ENCODE measurements around the gene UBE2F.
"Not testable (repeated sequence)": the region's sequence is repeated elsewhere in the genome, so short reads cannot be mapped to it uniquely, and the experiment has no call there.

Gene UBE2F

DNA sequence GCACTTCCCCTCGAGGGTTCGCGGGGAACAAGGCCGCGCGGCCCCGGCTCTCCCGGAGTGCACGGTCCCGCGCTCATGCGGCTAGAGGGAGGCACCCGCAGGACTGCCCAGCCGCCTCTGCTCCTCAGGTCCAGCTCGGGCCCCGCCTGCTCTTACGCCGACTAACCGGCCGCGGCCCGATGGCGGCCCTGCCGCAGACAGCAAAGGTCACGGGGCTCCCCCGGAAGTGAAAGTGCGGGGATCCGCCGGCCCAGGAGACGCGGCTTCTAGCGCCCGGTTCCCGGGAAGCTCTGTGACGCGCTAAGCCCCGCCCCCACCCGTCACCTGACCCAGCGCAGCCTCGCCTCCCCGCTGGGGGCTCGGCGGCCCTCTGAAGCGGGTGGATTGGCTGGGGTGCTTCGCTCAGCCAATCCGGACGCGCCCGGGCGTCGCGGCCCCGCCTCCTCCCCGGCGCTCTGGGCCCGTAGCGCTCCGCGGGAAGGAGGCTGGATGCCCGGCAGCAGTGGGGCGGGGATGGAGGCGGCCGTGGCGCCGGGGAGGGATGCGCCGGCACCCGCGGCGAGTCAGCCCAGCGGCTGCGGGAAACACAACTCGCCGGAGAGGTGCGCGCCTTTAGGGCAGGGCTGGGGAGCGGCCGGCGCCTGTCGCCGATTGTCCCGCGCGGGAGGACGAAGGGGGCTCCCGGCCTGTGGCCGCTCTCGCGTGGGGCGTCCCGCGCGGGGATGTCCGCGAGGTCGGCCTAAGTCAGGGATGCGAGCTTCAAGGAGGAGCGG is 93.9 kb downstream of the UBE2F start, which contains the start of gene SCLY:
SCLY (plus strand) TSS at position 460 of the 773 bp plus-strand sequence; CDS start at position 514, 54 bp downstream.
- Histone ChIP-seq H3K9me3 (replicated peaks in 1 of 11) (peaks cover 0 to 18% (median 5%) of the 10 kb centered on the region in 11 experiments; a peak in 10 of 22 replicates), H3K4me1 (peaks cover 18 to 35% (median 30%) of the 10 kb centered on the region in 10 experiments), H4K20me1 (no peaks in the 10 kb centered on the region; a peak in 1 of 22 replicates), H3K9ac (peak within 1 kb of the TSS; percentile 86 to 94 (median 90)), H3K36me3 (peaks cover 9 to 25% (median 21%) of the 10 kb centered on the region in 11 experiments), H3K27ac (peak within 1 kb of the TSS; percentile 87 to 95 (median 90)), H3K4me3 (peak within 1 kb of the TSS; percentile 77 to 98 (median 87)), H3K4me2 (peak within 1 kb of the TSS; percentile 89 to 98 (median 94)), H3K27me3 (no peaks in the 10 kb centered on the region)
- TF ChIP-seq Cebpa-rat (IDR thresholded peaks at IDR 0.05): no peak

DNA sequence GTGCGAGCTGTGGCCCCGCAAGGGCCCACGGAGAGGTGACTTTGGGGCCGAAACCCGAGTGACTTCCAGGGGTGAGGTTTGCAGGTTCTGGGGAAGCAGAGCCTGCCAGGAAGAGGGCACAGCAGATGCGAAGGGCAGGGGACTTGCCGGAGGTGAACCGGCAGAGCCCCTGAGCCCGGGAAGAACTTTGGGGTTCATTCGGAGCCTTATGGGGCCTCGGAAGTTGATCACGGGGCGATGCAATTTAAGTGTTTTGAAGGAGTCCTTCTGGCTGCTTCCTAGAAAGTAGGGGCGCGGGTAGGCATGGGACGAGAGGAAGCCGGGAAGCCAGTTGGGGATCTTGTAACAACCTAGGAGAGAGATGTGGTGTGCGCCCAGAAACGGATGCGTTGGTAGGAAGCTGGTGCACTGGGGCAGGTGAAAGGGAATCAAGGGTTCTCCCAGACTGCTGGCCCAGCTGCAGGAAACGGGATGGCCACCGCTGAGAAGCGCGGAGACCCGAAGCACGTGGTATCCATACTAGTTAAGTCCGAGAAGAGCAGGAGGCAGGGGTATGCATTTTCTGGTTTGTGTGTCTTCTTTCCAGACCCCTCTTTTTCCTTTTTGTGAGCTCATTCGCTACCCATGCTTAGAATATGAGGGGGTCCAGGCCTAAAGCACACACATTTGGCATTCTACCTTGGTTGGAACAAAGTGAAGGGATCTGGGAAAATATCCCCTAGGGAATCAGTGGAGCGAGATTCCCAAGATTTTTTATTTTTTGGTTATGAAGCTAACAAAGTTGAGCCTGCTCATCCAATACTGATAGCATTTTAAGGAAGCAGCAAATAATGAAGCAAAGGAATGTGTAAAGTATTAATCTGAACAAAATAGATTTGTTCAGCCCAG is 94.7 kb downstream of the UBE2F start:
- Histone ChIP-seq H3K9me3 (replicated peaks in 1 of 11) (peaks cover 0 to 10% (median 6%) of the 10 kb centered on the region in 11 experiments; a peak in 14 of 22 replicates), H3K27me3 (no peaks in the 10 kb centered on the region), H3K9ac (peak overlapping the region; percentile 82 to 94 (median 89)), H3K4me1 (peaks cover 18 to 35% (median 30%) of the 10 kb centered on the region in 10 experiments), H4K20me1 (no peaks in the 10 kb centered on the region; a peak in 1 of 22 replicates), H3K27ac (peak overlapping the region in 10 of 11 experiments; percentile 39 to 95 (median 90); a peak in 20 of 22 replicates), H3K4me2 (peak overlapping the region; percentile 89 to 98 (median 94)), H3K4me3 (peak overlapping the region; percentile 77 to 98 (median 87)), H3K36me3 (peaks cover 18 to 33% (median 29%) of the 10 kb centered on the region in 11 experiments)
- no peak for TF ChIP-seq Cebpa-rat (IDR thresholded peaks at IDR 0.05)

DNA sequence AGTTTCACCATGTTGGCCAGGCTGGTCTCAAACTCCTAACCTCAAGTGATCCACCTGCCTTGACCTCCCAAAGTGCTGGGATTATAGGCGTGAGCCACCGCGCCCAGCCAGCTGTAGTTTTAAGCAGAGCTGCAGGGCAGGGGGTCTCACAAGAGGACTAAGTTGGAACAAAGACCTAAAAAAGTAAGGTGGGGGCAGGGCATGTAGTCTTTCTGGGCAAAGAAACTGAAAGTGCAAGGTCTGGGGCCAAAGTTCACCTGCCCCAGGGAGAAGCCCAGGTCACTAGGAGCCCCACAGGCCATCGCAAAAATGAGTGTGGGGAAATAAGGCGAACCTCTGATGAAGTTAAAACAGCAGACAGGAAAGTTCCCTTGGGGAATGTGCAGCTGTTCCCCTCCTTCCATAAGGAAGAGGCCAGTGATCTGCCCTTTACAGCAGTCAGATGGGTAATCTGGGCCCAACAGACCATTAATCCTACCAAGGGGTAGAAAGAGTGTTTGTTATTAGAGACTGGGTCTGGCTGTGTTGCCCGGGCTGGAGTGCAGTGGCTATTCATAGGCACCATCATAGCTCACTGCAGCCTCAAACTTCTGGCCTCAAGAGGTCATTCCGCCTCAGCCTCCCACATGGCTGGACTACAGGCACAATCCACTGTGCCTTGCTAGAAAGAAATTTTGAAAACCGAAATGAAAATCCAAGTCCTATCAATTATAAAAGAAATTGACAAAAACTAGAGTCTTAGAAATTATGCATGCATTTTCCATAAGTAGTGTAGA is 96.8 kb downstream of the UBE2F start:
- Histone ChIP-seq H3K36me3 (peaks cover 38 to 54% (median 49%) of the 10 kb centered on the region in 11 experiments), H3K27ac (no peak overlapping the region), H3K4me3 (no peak overlapping the region), H3K27me3 (no peaks in the 10 kb centered on the region), H4K20me1 (peaks cover 0 to 6% (median 0%) of the 10 kb centered on the region in 11 experiments; a peak in 1 of 22 replicates), H3K4me1 (peaks cover 18 to 37% (median 30%) of the 10 kb centered on the region in 10 experiments), H3K4me2 (peak overlapping the region in 3 of 11 experiments; percentile 8 to 33 (median 20); a peak in 7 of 22 replicates), H3K9ac (no peak overlapping the region), H3K9me3 (replicated peaks in 1 of 11) (peaks cover 0 to 11% (median 8%) of the 10 kb centered on the region in 11 experiments; a peak in 10 of 22 replicates)
- TF ChIP-seq Cebpa-rat (IDR thresholded peaks at IDR 0.05): no peak

DNA sequence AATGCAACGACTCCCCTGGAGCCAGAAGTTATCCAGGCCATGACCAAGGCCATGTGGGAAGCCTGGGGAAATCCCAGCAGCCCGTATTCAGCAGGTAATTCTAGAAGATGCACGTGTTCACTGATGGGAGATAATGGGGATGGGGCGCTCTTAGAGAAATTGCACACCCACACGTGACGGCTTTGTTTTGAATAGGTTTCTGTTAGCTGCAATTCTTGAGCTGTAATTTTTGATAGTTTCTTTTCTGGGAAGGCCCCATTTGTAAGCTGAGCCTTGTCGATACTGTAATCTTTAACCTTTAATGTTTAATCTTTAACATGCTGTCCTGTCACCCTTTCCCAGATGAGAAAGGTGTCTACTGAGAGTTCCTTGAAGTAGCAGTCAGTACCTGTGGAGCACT is 97.6 kb downstream of the UBE2F start:
- no peak for TF ChIP-seq Cebpa-rat (IDR thresholded peaks at IDR 0.05)
- Histone ChIP-seq H3K4me2 (no peak overlapping the region), H3K9ac (no peak overlapping the region), H4K20me1 (peaks cover 0 to 6% (median 0%) of the 10 kb centered on the region in 11 experiments; a peak in 1 of 22 replicates), H3K4me1 (peaks cover 18 to 42% (median 33%) of the 10 kb centered on the region in 10 experiments), H3K9me3 (replicated peaks in 1 of 11) (peaks cover 0 to 11% (median 8%) of the 10 kb centered on the region in 11 experiments; a peak in 10 of 22 replicates), H3K4me3 (no peak overlapping the region), H3K36me3 (peaks cover 46 to 61% (median 57%) of the 10 kb centered on the region in 11 experiments), H3K27ac (no peak overlapping the region), H3K27me3 (no peaks in the 10 kb centered on the region)

DNA sequence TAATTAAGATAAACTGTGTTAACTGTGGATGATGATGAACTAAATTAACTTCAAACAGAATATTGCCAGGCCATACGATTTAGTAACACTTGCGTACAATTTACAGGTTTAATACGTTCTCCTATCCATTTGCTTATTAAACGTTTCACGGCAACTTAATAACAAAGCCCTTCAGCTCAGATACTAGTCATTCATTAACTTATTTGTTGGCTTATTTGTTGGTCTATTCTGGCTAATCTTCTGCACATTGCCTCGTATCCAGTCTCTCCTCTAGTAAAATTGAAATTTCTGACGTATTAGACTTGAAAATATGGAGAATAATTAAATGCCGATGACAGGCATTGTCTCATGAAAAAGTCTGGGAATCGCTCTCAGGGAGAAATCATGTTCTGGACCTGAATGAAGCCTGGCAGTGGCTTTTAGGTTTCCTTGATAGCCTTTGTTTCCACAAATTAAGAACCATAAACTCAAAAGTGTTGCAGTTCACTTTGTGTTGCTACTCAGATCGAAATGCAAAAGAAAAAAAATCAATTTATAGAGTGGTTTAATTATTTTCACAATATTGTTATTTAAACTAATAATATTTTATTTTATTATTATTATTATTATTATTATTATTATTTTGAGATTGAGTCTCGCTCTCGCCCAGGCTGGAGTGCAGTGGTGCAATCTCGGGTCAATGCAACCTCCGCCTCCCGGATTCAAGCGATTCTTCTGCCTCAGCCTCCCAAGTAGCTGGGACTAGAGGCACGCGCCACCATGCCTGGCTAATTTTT is 98.4 kb downstream of the UBE2F start:
- Histone ChIP-seq H4K20me1 (peaks cover 0 to 6% (median 0%) of the 10 kb centered on the region in 11 experiments; a peak in 1 of 22 replicates), H3K27ac (no peak overlapping the region), H3K4me3 (no peak overlapping the region), H3K4me1 (peaks cover 11 to 34% (median 29%) of the 10 kb centered on the region in 10 experiments), H3K9me3 (replicated peaks in 1 of 11) (peaks cover 0 to 11% (median 8%) of the 10 kb centered on the region in 11 experiments; a peak in 10 of 22 replicates), H3K4me2 (no peak overlapping the region), H3K9ac (no peak overlapping the region), H3K36me3 (peaks cover 55 to 70% (median 65%) of the 10 kb centered on the region in 11 experiments), H3K27me3 (no peaks in the 10 kb centered on the region)
- TF ChIP-seq Cebpa-rat (IDR thresholded peaks at IDR 0.05): no peak

DNA sequence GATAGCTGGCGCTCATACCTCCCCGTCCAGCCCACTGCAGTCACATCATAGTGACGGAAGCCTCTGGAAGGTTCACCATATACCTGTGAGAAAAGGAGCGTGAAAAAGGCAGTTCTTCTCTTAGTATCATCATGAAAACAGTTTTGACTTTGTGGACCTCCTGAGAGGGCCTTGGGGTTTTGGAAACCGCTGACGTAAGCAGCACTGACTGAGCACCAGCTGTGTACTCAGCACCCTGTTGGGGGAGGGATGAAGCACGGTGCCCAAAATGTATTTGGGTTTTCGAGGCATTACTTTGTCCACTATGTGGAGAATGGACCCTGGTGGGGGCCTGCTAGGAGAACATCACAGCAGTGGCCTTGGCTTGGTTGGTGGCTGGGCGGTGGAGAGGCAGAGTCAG is 99.4 kb downstream of the UBE2F start:
- Histone ChIP-seq H3K4me2 (no peak overlapping the region), H3K27me3 (no peaks in the 10 kb centered on the region), H3K4me3 (no peak overlapping the region), H3K27ac (no peak overlapping the region), H3K4me1 (peaks cover 11 to 34% (median 29%) of the 10 kb centered on the region in 10 experiments), H3K36me3 (peaks cover 64 to 80% (median 74%) of the 10 kb centered on the region in 11 experiments), H3K9ac (no peak overlapping the region), H3K9me3 (replicated peaks in 1 of 11) (peaks cover 0 to 11% (median 8%) of the 10 kb centered on the region in 11 experiments; a peak in 10 of 22 replicates), H4K20me1 (peaks cover 0 to 6% (median 0%) of the 10 kb centered on the region in 11 experiments; a peak in 1 of 22 replicates)
- TF ChIP-seq Cebpa-rat (IDR thresholded peaks at IDR 0.05): no peak

DNA sequence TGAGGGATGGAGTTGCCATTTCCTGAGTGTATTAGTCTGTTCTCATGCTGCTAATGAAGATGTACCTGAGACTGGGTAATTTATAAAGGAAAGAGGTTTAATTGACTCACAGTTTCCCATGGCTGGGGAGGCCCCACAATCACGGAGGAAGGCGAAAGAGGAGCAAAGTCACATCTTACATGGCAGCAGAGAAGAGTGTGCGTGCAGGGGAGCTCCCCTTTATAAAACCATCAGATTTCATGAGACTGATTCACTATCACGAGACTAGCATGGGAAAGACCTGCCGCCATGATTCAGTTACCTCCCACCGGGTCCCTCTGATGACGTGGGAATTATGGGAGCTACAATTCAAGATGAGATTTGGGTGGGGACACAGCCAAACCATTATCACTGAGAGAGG is 99.9 kb downstream of the UBE2F start:
- not testable (repeated sequence) for H3K27me3 ChIP-seq, H3K4me2 ChIP-seq, H3K9ac ChIP-seq, H3K4me3 ChIP-seq, H4K20me1 ChIP-seq, H3K27ac ChIP-seq
- H3K4me1 ChIP-seq: peaks cover 9 to 31% (median 26%) of the 10 kb centered on the region in 10 experiments
- H3K9me3 ChIP-seq (replicated peaks in 1 of 11): peaks cover under 1 to 13% (median 10%) of the 10 kb centered on the region in 11 experiments; a peak in 12 of 22 replicates
- peaks cover 69 to 85% (median 79%) of the 10 kb centered on the region in 11 experiments for H3K36me3 ChIP-seq
